Tibial nerve (tissue), 4 donors: ENCODE data around the gene PREP. TPM values are rescaled to one million over a fixed set of nuclear protein-coding genes. Genes with fewer than 3 reads are reported as not detected.

Source experiments
- DNase-seq, 2 donors: peaks; one replicate each; pipeline ENCODE4 v3.0.0-alpha.2; 2019; ENCODE audit warnings: low spot score in 2 of 2
- H3K27ac ChIP-seq, 4 donors: fragments of 200-600 bp; sonication (generic) in 3 of 4; one replicate each; pipeline ENCODE4 v1.5.1; 2017 to 2019; ENCODE audit warnings: mild to moderate bottlenecking in 1 of 4
- H3K27me3 ChIP-seq, 2 donors: fragments of 200-600 bp; sonication (generic) in 1 of 2; one replicate each; pipeline versions ENCODE4 v1.5.1 to v1.6.0; 2017 to 2019
- H3K36me3 ChIP-seq, 3 donors: fragments of 200-600 bp; sonication (generic); one replicate each; pipeline ENCODE4 v1.5.1; 2018 to 2019
- H3K4me1 ChIP-seq, 4 donors: fragments of 200-600 bp; sonication (generic) in 3 of 4; one replicate each; pipeline ENCODE4 v1.5.1; 2017 to 2019
- H3K4me3 ChIP-seq, 4 donors: fragments of 200-600 bp; sonication (generic) in 3 of 4; one replicate each; pipeline ENCODE4 v1.5.1; 2017 to 2019; ENCODE audit warnings: mild to moderate bottlenecking in 1 of 4, moderate library complexity in 1 of 4
- H3K9me3 ChIP-seq, 4 donors: fragments of 200-600 bp; sonication (generic) in 3 of 4; one replicate each; pipeline ENCODE4 v1.5.1; 2017 to 2019
- CTCF ChIP-seq, 5 experiments: fragments of 200-600 bp in 3 of 5; fragments of 450-650 bp in 2 of 5; sonication (generic) in 3 of 5; IDR thresholded peaks; one replicate each; pipeline ENCODE4 v1.5.1; 2016 to 2019; ENCODE audit warnings: antibody characterized with exemption in 5 of 5, mild to moderate bottlenecking in 3 of 5, moderate library complexity in 2 of 5
- EP300 ChIP-seq, 2 donors: sonication (generic); formaldehyde crosslinking; IDR thresholded peaks; one replicate each; pipeline ENCODE4 v1.6.1; 2017; ENCODE audit warnings: antibody characterized with exemption in 2 of 2, mild to moderate bottlenecking in 1 of 2
- POLR2A ChIP-seq, 2 donors: fragments of 450-650 bp; IDR thresholded peaks; one replicate each; pipeline ENCODE4 v1.6.1; 2017; ENCODE audit warnings: antibody characterized with exemption in 2 of 2, mild to moderate bottlenecking in 2 of 2, moderate library complexity in 2 of 2
- WGBS, 2 donors: methylation state at CpG; one replicate each; pipeline ENCODE4 v1.1.5; 2018; 5-methylcytosine and 5-hydroxymethylcytosine counted together
- total RNA-seq, 4 donors: library from RNA; depleted of rRNA; stranded (reverse); fragments of >200 nt; gene quantifications; one replicate each; pipeline ENCODE4 v1.1.0, GENCODE V29; 2016

The PREP gene
- total RNA-seq, 4 donors from 2014 or later: 19.7 to 21.9 (median 21.6) TPM

DNA sequence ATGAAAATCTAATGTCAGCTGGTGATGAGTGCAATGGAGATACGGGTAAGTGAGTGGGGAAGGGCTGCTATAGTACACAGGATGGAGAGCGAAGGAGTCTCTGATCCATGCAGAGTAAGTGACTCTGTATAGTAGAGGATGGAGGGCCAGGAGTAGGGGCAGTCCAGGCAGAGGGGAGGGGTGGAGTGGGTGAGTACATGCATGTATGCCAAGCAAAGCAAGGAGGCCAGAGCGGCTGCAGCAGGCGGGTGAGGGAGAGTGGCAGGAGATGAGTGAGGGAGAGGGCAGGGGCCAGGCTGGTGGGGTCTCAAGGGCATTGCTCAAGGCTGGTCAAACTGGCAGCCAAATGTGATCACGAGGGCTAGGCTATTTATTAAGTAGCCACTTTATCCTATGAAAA lies 94.0 kb downstream of the PREP start:
- TF ChIP-seq EP300 (IDR thresholded peaks at IDR 0.05) (no peak), POLR2A (IDR thresholded peaks at IDR 0.05) (no peak), CTCF (IDR thresholded peaks at IDR 0.05) (no peak)
- peaks cover 0 to 29% (median 0%) of the 10 kb centered on the region in 3 donors for H3K36me3 ChIP-seq
- no peak overlapping the region for H3K4me3 ChIP-seq
- no peaks in the 10 kb centered on the region for H3K9me3 ChIP-seq
- no peaks in the 10 kb centered on the region for H3K27me3 ChIP-seq
- H3K4me1 ChIP-seq: no peaks in the 10 kb centered on the region
- no peak for DNase-seq
- no peak overlapping the region for H3K27ac ChIP-seq
- 65 to 69% methylated on average over 5 of the region's 5 CpGs for WGBS, 2 donors

GRCh38 chr6:105305521-105305920 lies 97.4 kb downstream of the PREP start:
- no peak overlapping the region for H3K4me3 ChIP-seq
- no peak overlapping the region for H3K27ac ChIP-seq
- 84 to 93% methylated on average over 1 of the region's 1 CpG for WGBS, 2 donors
- no peaks in the 10 kb centered on the region for H3K4me1 ChIP-seq
- peaks cover 0 to 24% (median 0%) of the 10 kb centered on the region in 3 donors for H3K36me3 ChIP-seq
- H3K27me3 ChIP-seq: no peaks in the 10 kb centered on the region
- no peak for TF ChIP-seq POLR2A (IDR thresholded peaks at IDR 0.05)
- no peak for TF ChIP-seq CTCF (IDR thresholded peaks at IDR 0.05)
- no peak for TF ChIP-seq EP300 (IDR thresholded peaks at IDR 0.05)
- H3K9me3 ChIP-seq: no peaks in the 10 kb centered on the region
- DNase-seq: no peak

- TF ChIP-seq EP300 (IDR thresholded peaks at IDR 0.05): no peak
- no peak for TF ChIP-seq CTCF (IDR thresholded peaks at IDR 0.05)
- no peak for TF ChIP-seq POLR2A (IDR thresholded peaks at IDR 0.05)
- H3K36me3 ChIP-seq: peaks cover 0 to 24% (median 0%) of the 10 kb centered on the region in 3 donors
Measured at GRCh38 chr6:105304825-105305224, 98.1 kb downstream of the PREP start.

GRCh38 chr6:105304366-105304765 lies 98.5 kb downstream of the PREP start:
- Histone ChIP-seq H3K27ac (no peak overlapping the region), H3K9me3 (no peaks in the 10 kb centered on the region), H3K4me1 (no peaks in the 10 kb centered on the region), H3K4me3 (no peak overlapping the region), H3K27me3 (no peaks in the 10 kb centered on the region), H3K36me3 (peaks cover 0 to 24% (median 0%) of the 10 kb centered on the region in 3 donors)
- WGBS, 2 donors: 94 to 97% methylated on average over 3 of the region's 3 CpGs
- TF ChIP-seq POLR2A (IDR thresholded peaks at IDR 0.05) (no peak), CTCF (IDR thresholded peaks at IDR 0.05) (no peak), EP300 (IDR thresholded peaks at IDR 0.05) (no peak)
- DNase-seq: no peak

More at GRCh38 chr6:105304825-105305224, 98.1 kb downstream of the PREP start:
- Histone ChIP-seq H3K4me1 (no peaks in the 10 kb centered on the region), H3K9me3 (no peaks in the 10 kb centered on the region), H3K4me3 (no peak overlapping the region), H3K27me3 (no peaks in the 10 kb centered on the region), H3K27ac (no peak overlapping the region)
- no peak for DNase-seq

DNA sequence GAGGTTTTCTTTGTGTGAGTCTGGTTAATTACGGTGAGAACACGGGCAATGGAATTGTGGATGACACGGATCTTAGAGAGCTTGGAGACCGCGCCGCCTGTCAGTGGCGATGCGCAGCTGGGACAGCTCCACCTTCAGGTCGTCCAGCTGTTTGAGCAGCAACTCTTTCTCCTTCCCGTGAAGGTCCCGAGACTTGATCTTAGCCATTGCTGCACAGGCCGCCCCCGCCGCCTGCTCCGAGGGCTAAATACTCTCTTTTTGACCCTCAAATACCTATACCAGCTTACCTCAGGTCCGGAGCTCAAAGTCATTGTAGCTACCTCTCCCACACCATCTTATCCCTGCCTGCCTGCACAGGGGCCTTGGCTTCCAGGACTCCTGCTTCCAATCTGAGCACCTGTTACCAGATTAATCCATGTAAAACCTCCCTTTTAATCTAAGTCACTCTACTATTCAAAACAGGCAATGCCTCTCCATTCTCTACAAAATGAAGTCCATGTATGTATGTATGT lies 100.2 kb downstream of the PREP start:
- no peaks in the 10 kb centered on the region for H3K9me3 ChIP-seq
- H3K36me3 ChIP-seq: peaks cover 0 to 33% (median 0%) of the 10 kb centered on the region in 3 donors
- no peaks in the 10 kb centered on the region for H3K4me1 ChIP-seq
- DNase-seq: no peak
- TF ChIP-seq EP300 (IDR thresholded peaks at IDR 0.05): no peak
- TF ChIP-seq CTCF (IDR thresholded peaks at IDR 0.05): no peak
- TF ChIP-seq POLR2A (IDR thresholded peaks at IDR 0.05): no peak
- no peak overlapping the region for H3K27ac ChIP-seq
- WGBS, 2 donors: 93 to 100% methylated on average over 16 of the region's 16 CpGs
- no peaks in the 10 kb centered on the region for H3K27me3 ChIP-seq
- no peak overlapping the region for H3K4me3 ChIP-seq
